Adrenal gland (tissue), 12 donors: ENCODE results near the gene HSD11B2. TPM values are rescaled to one million over a fixed set of nuclear protein-coding genes. Genes with fewer than 3 reads are reported as not detected.

Experiments used
- DNase-seq, 7 donors: peaks; one replicate each; pipeline ENCODE4 v3.0.0-alpha.2; 2019 to 2020
- H3K27ac ChIP-seq, 5 donors: fragments of 200-600 bp; sonication (generic) in 4 of 5; 1 replicate in 3 of 5; 2 replicates in 2 of 5; pipeline versions ENCODE4 v1.5.1 to v1.8.0; 2016 to 2020; ENCODE audit warnings: mild to moderate bottlenecking in 1 of 5
- H3K27me3 ChIP-seq: fragments of 200-600 bp; 2 replicates; pipeline ENCODE4 v1.8.0; 2021
- H3K36me3 ChIP-seq, 2 donors: fragments of 200-600 bp; replicated peaks in 1 of 2; 1 replicate in 1 of 2; 2 replicates in 1 of 2; pipeline versions ENCODE4 v1.5.1 to v1.8.0; 2018 to 2022
- H3K4me1 ChIP-seq, 2 donors: fragments of 200-600 bp; replicated peaks in 1 of 2; 1 replicate in 1 of 2; 2 replicates in 1 of 2; pipeline versions ENCODE4 v1.5.1 to v1.8.0; 2018 to 2021
- H3K4me3 ChIP-seq, 4 donors: fragments of 200-600 bp; sonication (generic) in 3 of 4; one replicate each; pipeline ENCODE4 v1.5.1; 2016 to 2018
- H3K9me3 ChIP-seq, 3 donors: fragments of 200-600 bp; sonication (generic) in 1 of 3; replicated peaks in 1 of 3; 1 replicate in 2 of 3; 2 replicates in 1 of 3; pipeline versions ENCODE4 v1.5.1 to v1.8.0; 2016 to 2021
- CTCF ChIP-seq, 6 experiments: fragments of 450-650 bp in 4 of 6; fragments of 200-600 bp in 2 of 6; sonication (generic) in 1 of 6; IDR thresholded peaks; 1 replicate in 5 of 6; 2 replicates in 1 of 6; pipeline versions ENCODE4 v1.5.1 to v1.8.0; 2016 to 2021; ENCODE audit warnings: antibody characterized with exemption in 6 of 6, mild to moderate bottlenecking in 2 of 6, moderate library complexity in 1 of 6
- POLR2A ChIP-seq, 2 donors: fragments of 450-650 bp; IDR thresholded peaks; one replicate each; pipeline ENCODE4 v1.6.1; 2017; ENCODE audit warnings: antibody characterized with exemption in 2 of 2, mild to moderate bottlenecking in 2 of 2, moderate library complexity in 1 of 2
- WGBS, 4 donors: extraction: QIAGEN DNeasy Blood & Tissue Kit in 2 of 4; methylation state at CpG; one replicate each; pipeline versions ENCODE4 v1.1.5 to v1.1.7; 2013 to 2017; 5-methylcytosine and 5-hydroxymethylcytosine counted together
- intact Hi-C, 2 donors: fragments of 100-400 bp; cut with DNase I; formaldehyde crosslinking; loops; one replicate each; pipeline versions ENCODE4 v1.14.1 to v1.15.0; 2022 to 2023
- polyA plus RNA-seq, 3 donors: library from polyadenylated mRNA; stranded (reverse); fragments of 200-250 nt in 2 of 3; fragments of 350-450 nt in 1 of 3; fragmentation: Illumina TruSeq in 1 of 3; extraction: RNeasy Lipid Tissue Mini Kit (QIAGEN cat#74804) in 1 of 3; gene quantifications; one replicate each; pipeline ENCODE4 v1.2.3, GENCODE V29; 2013 to 2014
- total RNA-seq, 9 donors: library from RNA; depleted of rRNA in 4 of 9; stranded (reverse); fragments of >200 nt in 4 of 9; fragments of 120-200 nt in 1 of 9; fragmentation: NEBNext Ultra II Directional in 1 of 9; extraction: Animal tissue kit (Norgen Biotek cat#: 25700) in 1 of 9; gene quantifications; one replicate each; pipeline versions ENCODE4 v1.1.0 to v1.2.4, GENCODE V29; 2013 to 2023
- donor health status: healthy with polysubstance abuse.
- donor health status: Bipolar disorder and iron deficiency.
- donor health status: DM: yes; HTN: yes; CAD: no.
- donor health status: DM: no; HTN: no; CAD: no.
- donor health status: DM: no; HTN: no; CAD: no.
- donor health status: DM: yes; HTN: yes; CAD: no.

The HSD11B2 gene
- total and polyA plus RNA-seq, 12 donors = 0.69 to 12.3 (median 4.0) TPM

GRCh38 chr16:67460961-67461360 lies 30.0 kb downstream of the HSD11B2 start:
- H3K4me3 ChIP-seq = no peak overlapping the region
- H3K27me3 ChIP-seq = no peaks in the 10 kb centered on the region
- no peaks in the 10 kb centered on the region for H3K9me3 ChIP-seq
- intact Hi-C loops = no loop called here
- no peak for DNase-seq
- no peaks in the 10 kb centered on the region for H3K36me3 ChIP-seq
- WGBS, 4 donors = 80 to 85% (median 81%) methylated on average over 1 to 2 of the region's 2 CpGs
- peaks cover 84 to 97% of the 10 kb centered on the region in 2 donors for H3K4me1 ChIP-seq
- H3K27ac ChIP-seq = no peak overlapping the region
- TF ChIP-seq POLR2A (IDR thresholded peaks at IDR 0.05) (no peak), CTCF (IDR thresholded peaks at IDR 0.05) (no peak)

DNA sequence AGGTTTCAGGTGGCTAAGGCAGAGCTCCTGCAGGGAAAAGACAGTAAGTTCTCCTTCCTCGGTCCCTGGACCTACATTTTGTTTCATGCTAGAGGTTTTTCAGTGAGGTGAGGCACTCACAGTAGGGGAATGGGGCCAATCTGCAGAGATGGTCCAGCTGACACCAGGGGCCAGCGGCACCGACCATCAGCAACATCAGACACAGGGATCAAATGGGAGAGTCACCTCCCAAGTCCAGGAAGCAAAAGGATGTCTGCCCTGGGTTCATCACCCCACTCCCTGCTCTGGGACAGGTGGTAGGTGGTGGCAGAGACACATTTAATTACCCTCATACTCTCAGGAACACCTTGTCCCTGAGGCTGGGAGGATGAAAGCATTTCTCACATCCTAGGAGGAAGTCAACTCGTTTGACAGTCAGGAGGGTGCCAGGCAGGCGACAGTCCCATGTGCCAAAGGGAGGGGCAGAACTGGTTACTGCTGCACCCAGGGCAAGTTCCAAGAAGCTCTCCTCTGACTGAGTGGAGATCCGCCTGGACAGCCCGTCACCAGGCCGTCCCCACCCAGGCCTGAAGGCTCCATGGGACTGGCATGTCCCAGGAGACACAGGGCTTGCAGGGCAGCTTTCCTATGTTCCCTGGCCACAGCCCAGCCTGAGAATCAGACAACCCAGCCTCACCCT lies 30.8 kb downstream of the HSD11B2 start:
- Histone ChIP-seq H3K9me3 (no peaks in the 10 kb centered on the region), H3K4me1 (peaks cover 78 to 89% of the 10 kb centered on the region in 2 donors), H3K4me3 (no peak overlapping the region), H3K27ac (no peak overlapping the region), H3K27me3 (no peaks in the 10 kb centered on the region), H3K36me3 (no peaks in the 10 kb centered on the region)
- no peak for DNase-seq
- intact Hi-C loops = no loop called here
- 67 to 97% (median 82%) methylated on average over 3 to 8 of the region's 8 CpGs for whole genome bisulfite sequencing, 4 donors
- TF ChIP-seq POLR2A (IDR thresholded peaks at IDR 0.05) (no peak), CTCF (IDR thresholded peaks at IDR 0.05) (no peak)

- TF ChIP-seq POLR2A (IDR thresholded peaks at IDR 0.05) = no peak
- TF ChIP-seq CTCF (IDR thresholded peaks at IDR 0.05) = no peak
- Histone ChIP-seq H3K4me1 (peaks cover 76 to 84% of the 10 kb centered on the region in 2 donors), H3K36me3 (no peaks in the 10 kb centered on the region), H3K27me3 (no peaks in the 10 kb centered on the region), H3K9me3 (no peaks in the 10 kb centered on the region), H3K27ac (no peak overlapping the region), H3K4me3 (no peak overlapping the region)
- WGBS, 4 donors = 80 to 88% (median 81%) methylated on average over 5 of the region's 5 CpGs
- no peak for DNase-seq
- intact Hi-C loops = no loop called here
Observed at GRCh38 chr16:67462279-67462655, 31.3 kb downstream of the HSD11B2 start.

GRCh38 chr16:67463059-67463458 lies 32.1 kb downstream of the HSD11B2 start:
- no peaks in the 10 kb centered on the region for H3K9me3 ChIP-seq
- intact Hi-C loops = no loop called here
- H3K4me1 ChIP-seq = peaks cover 69 to 82% of the 10 kb centered on the region in 2 donors
- no peaks in the 10 kb centered on the region for H3K27me3 ChIP-seq
- no peaks in the 10 kb centered on the region for H3K36me3 ChIP-seq
- TF ChIP-seq CTCF (IDR thresholded peaks at IDR 0.05) = no peak
- no peak for TF ChIP-seq POLR2A (IDR thresholded peaks at IDR 0.05)
- no peak overlapping the region for H3K4me3 ChIP-seq
- H3K27ac ChIP-seq = no peak overlapping the region
- WGBS, 4 donors = 76 to 87% (median 78%) methylated on average over 5 of the region's 5 CpGs
- DNase-seq = no peak
